Hepatic stellate cell (primary cell): ENCODE measurements around the gene CATSPER1.
"Not testable (repeated sequence)": the region's sequence is repeated elsewhere in the genome, so short reads cannot be mapped to it uniquely, and the experiment has no call there.

Source experiments
- DNase-seq: peaks from one replicate; pipeline ENCODE4 v3.0.0; 2011; ENCODE audit warnings: low spot score

CATSPER1 gene

GRCh38 chr11:66020618-66021357, 5.5 kb downstream of the CATSPER1 start:
- DNase-seq = peak; percentile 95

GRCh38 chr11:66020212-66020611, 6.1 kb downstream of the CATSPER1 start:
- no peak for DNase-seq

- DNase-seq = no peak
Observed at GRCh38 chr11:66017321-66017720, 9.0 kb downstream of the CATSPER1 start.

- DNase-seq = no peak
Observed at GRCh38 chr11:66016793-66017177, 9.5 kb downstream of the CATSPER1 start.

GRCh38 chr11:66015936-66016792, 10.1 kb downstream of the CATSPER1 start:
- DNase-seq = no peak

GRCh38 chr11:66015454-66015881, 10.8 kb downstream of the CATSPER1 start:
- DNase-seq = peak; percentile 69

GRCh38 chr11:66014804-66015453, 11.3 kb downstream of the CATSPER1 start:
- no peak for DNase-seq

- DNase-seq = no peak
Observed at GRCh38 chr11:66013762-66014100, 12.5 kb downstream of the CATSPER1 start.

- no peak for DNase-seq
Observed at GRCh38 chr11:66012946-66013761, 13.1 kb downstream of the CATSPER1 start.

- no peak for DNase-seq
Observed at GRCh38 chr11:66012371-66012945, 13.8 kb downstream of the CATSPER1 start.

GRCh38 chr11:66011785-66012303, 14.4 kb downstream of the CATSPER1 start, which contains the start of gene CST6:
CST6 (plus strand) TSS chr11:66012008; CDS start chr11:66012045, 37 bp downstream.
- DNase-seq = no peak

- peak; percentile 65 for DNase-seq
Observed at GRCh38 chr11:66011239-66011784, 15.0 kb downstream of the CATSPER1 start.

GRCh38 chr11:66010036-66010435, 16.2 kb downstream of the CATSPER1 start:
- DNase-seq = not testable (repeated sequence)

- no peak for DNase-seq
Observed at GRCh38 chr11:66008468-66009101, 17.7 kb downstream of the CATSPER1 start.

- no peak for DNase-seq
Observed at GRCh38 chr11:66008095-66008467, 18.2 kb downstream of the CATSPER1 start.

GRCh38 chr11:66007201-66007634, 19.1 kb downstream of the CATSPER1 start:
- DNase-seq = no peak

GRCh38 chr11:66006891-66007176, 19.4 kb downstream of the CATSPER1 start:
- no peak for DNase-seq

GRCh38 chr11:66006134-66006890, 20.0 kb downstream of the CATSPER1 start:
- no peak for DNase-seq

GRCh38 chr11:66004186-66004585, 22.1 kb downstream of the CATSPER1 start:
- DNase-seq = no peak

- DNase-seq = no peak
Observed at GRCh38 chr11:66003291-66003690, 23.0 kb downstream of the CATSPER1 start.
